GM23338 (cell line): ENCODE results near the gene RPL32. TPM values are rescaled to one million over a fixed set of nuclear protein-coding genes. Genes with fewer than 3 reads are reported as not detected.
A peak's percentile ranks its signal among the peaks of the same experiment; 100 is the strongest.
"Not testable (repeated sequence)": the region's sequence is repeated elsewhere in the genome, so short reads cannot be mapped to it uniquely, and the experiment has no call there.

Experiments used
- ATAC-seq: fragments of 200-7000 bp; cut with Tn5 transposase; 3 replicates; pipeline ENCODE4 v1.9.1; 2020
- DNase-seq: peaks from one replicate; pipeline ENCODE4 v3.0.0-alpha.2; 2015; ENCODE audit warnings: low spot score
- H2AFZ ChIP-seq: fragments of 200-600 bp; sonication (generic); 2 replicates; pipeline ENCODE4 v1.8.0; 2016; ENCODE audit warnings: antibody characterized with exemption, mild to moderate bottlenecking, moderate library complexity
- H3F3A ChIP-seq: fragments of 200-600 bp; sonication (generic); replicated peaks from 2 replicates; pipeline ENCODE4 v1.8.0; 2017; ENCODE audit warnings: antibody characterized with exemption, mixed run types, low read depth
- H3K27ac ChIP-seq: fragments of 200-600 bp; sonication (generic); 2 replicates; pipeline ENCODE4 v1.6.1; 2016; ENCODE audit warnings: low read depth
- H3K27me3 ChIP-seq: fragments of 200-600 bp; sonication (generic); 2 replicates; pipeline ENCODE4 v1.8.0; 2016; ENCODE audit warnings: mild to moderate bottlenecking, mixed run types, moderate library complexity; ENCODE audit not compliant: insufficient read depth
- H3K36me3 ChIP-seq: fragments of 200-600 bp; sonication (generic); 2 replicates; pipeline ENCODE4 v1.8.0; 2016; ENCODE audit warnings: mild to moderate bottlenecking; ENCODE audit not compliant: insufficient read depth
- H3K4me1 ChIP-seq: fragments of 200-600 bp; sonication (generic); 2 replicates; pipeline ENCODE4 v1.8.0; 2016; ENCODE audit warnings: mild to moderate bottlenecking, moderate library complexity; ENCODE audit not compliant: insufficient read depth
- H3K4me2 ChIP-seq: fragments of 200-600 bp; sonication (generic); 2 replicates; pipeline ENCODE4 v1.7.1; 2017; ENCODE audit warnings: mixed run types
- H3K4me3 ChIP-seq: fragments of 200-600 bp; sonication (generic); 2 replicates; pipeline ENCODE4 v1.6.1; 2016; ENCODE audit warnings: mixed run types
- H3K79me2 ChIP-seq: fragments of 200-600 bp; sonication (generic); replicated peaks from 2 replicates; pipeline ENCODE4 v1.8.0; 2017; ENCODE audit warnings: mild to moderate bottlenecking; ENCODE audit not compliant: insufficient read depth
- H3K9me2 ChIP-seq: fragments of 200-600 bp; sonication (generic); 2 replicates; pipeline ENCODE4 v1.8.0; 2017; ENCODE audit not compliant: insufficient read depth
- H4K20me1 ChIP-seq: fragments of 200-600 bp; sonication (generic); replicated peaks from 2 replicates; pipeline ENCODE4 v1.8.0; 2017; ENCODE audit warnings: mild to moderate bottlenecking; ENCODE audit not compliant: insufficient read depth
- H3K27ac Mint-ChIP-seq: 2 replicates; pipeline ENCODE4 v1.8.0; 2020; ENCODE audit warnings: inconsistent platforms, mild to moderate bottlenecking, moderate library complexity, mixed read lengths
- H3K27me3 Mint-ChIP-seq: 3 replicates; pipeline ENCODE4 v1.8.0; 2022; ENCODE audit warnings: low read depth, mild to moderate bottlenecking, moderate library complexity, mixed read lengths, inconsistent platforms; ENCODE audit not compliant: insufficient read depth, poor library complexity
- H3K36me3 Mint-ChIP-seq: 3 replicates; pipeline ENCODE4 v1.8.0; 2021; ENCODE audit warnings: low read depth, mild to moderate bottlenecking, inconsistent platforms, moderate library complexity, mixed read lengths
- H3K4me1 Mint-ChIP-seq: 3 replicates; pipeline ENCODE4 v1.8.0; 2020; ENCODE audit warnings: mild to moderate bottlenecking, inconsistent platforms, mixed read lengths
- H3K4me3 Mint-ChIP-seq: 3 replicates; pipeline ENCODE4 v1.8.0; 2021; ENCODE audit warnings: moderate library complexity, mild to moderate bottlenecking, inconsistent platforms, mixed read lengths
- H3K9me3 Mint-ChIP-seq: 3 replicates; pipeline ENCODE4 v1.8.0; 2020; ENCODE audit warnings: moderate library complexity, mild to moderate bottlenecking, inconsistent platforms, mixed read lengths
- ETS1 ChIP-seq: IDR thresholded peaks from 2 replicates; pipeline ENCODE4 v1.6.1; 2016; ENCODE audit warnings: antibody characterized with exemption
- EZH2 ChIP-seq: fragments of 200-600 bp; sonication (generic); IDR thresholded peaks from one replicate; pipeline ENCODE4 v1.8.0; 2017; ENCODE audit warnings: antibody characterized with exemption, mild to moderate bottlenecking, low read depth; ENCODE audit not compliant: unreplicated experiment
- JUNB ChIP-seq: IDR thresholded peaks from one replicate; pipeline ENCODE4 v1.6.1; 2016; ENCODE audit warnings: antibody characterized with exemption; ENCODE audit not compliant: unreplicated experiment
- NANOG ChIP-seq: IDR thresholded peaks from 2 replicates; pipeline ENCODE4 v1.6.1; 2016; ENCODE audit warnings: antibody characterized with exemption, borderline replicate concordance
- STAT1 ChIP-seq: IDR thresholded peaks from one replicate; pipeline ENCODE4 v1.6.1; 2016; ENCODE audit warnings: antibody characterized with exemption; ENCODE audit not compliant: unreplicated experiment
- ZNF462 ChIP-seq: fragments of 250-450 bp; sonication (Bioruptor Pico); IDR thresholded peaks from 2 replicates; pipeline ENCODE4 v1.5.0; 2020; ENCODE audit warnings: mild to moderate bottlenecking, moderate library complexity
- polyA plus RNA-seq: library from polyadenylated mRNA; unstranded; fragments of >200 nt; fragmentation: Nextera tagmentation; extraction: Ambion mirVana; gene quantifications from 2 replicates; pipeline ENCODE4 v1.2.1, GENCODE V29; 2016
- total RNA-seq: library from RNA; depleted of rRNA; stranded (reverse); fragments of >200 nt; shearing (Covaris generic); gene quantifications from 2 replicates; pipeline ENCODE4 v1.2.3, GENCODE V29; 2014
- TF ChIP-seq, protein P1 (sequence below), 2 experiments: fragments of 200-600 bp in 1 of 2; sonication (generic) in 1 of 2; conservative IDR thresholded peaks; 2 replicates each; pipeline versions ENCODE4 v1.5.1 to v1.6.1; 2016 to 2017; ENCODE audit warnings: antibody characterized with exemption in 2 of 2, low read depth in 2 of 2, mild to moderate bottlenecking in 2 of 2, moderate library complexity in 1 of 2

Gene RPL32
- total and polyA plus RNA-seq, 2 experiments from 2014 or later: 561 to 2,550 TPM

- H3K36me3 Mint-ChIP-seq: not testable (repeated sequence)
These were observed 53.2 kb downstream of the RPL32 start for GRCh38 chr3:12787967-12788690.

DNA sequence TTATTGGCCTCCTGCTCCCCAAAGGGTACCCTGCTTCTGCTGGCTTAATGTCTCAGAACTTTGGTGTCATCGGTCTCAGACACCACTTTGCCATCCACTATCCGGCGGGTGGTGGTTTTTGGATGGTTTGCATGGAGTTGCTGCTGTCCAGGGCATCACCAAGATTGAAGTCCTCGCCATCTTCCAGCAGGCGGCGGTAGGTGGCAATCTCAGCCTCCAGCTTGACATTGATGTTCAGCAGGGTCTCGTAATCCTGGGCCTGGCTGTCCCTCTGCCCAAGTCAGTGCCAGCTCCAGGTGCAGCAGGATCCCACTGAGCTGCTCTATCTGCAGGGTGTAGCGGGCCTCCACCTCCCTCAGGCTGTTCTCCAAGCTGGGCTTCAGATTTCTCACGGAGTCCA lies 54.0 kb downstream of the RPL32 start:
- TF ChIP-seq, protein P1, sequence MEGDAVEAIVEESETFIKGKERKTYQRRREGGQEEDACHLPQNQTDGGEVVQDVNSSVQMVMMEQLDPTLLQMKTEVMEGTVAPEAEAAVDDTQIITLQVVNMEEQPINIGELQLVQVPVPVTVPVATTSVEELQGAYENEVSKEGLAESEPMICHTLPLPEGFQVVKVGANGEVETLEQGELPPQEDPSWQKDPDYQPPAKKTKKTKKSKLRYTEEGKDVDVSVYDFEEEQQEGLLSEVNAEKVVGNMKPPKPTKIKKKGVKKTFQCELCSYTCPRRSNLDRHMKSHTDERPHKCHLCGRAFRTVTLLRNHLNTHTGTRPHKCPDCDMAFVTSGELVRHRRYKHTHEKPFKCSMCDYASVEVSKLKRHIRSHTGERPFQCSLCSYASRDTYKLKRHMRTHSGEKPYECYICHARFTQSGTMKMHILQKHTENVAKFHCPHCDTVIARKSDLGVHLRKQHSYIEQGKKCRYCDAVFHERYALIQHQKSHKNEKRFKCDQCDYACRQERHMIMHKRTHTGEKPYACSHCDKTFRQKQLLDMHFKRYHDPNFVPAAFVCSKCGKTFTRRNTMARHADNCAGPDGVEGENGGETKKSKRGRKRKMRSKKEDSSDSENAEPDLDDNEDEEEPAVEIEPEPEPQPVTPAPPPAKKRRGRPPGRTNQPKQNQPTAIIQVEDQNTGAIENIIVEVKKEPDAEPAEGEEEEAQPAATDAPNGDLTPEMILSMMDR (conservative IDR thresholded peaks at IDR 0.05; ENCODE audit: low read depth in 2 of 2): peak in 1 of 2 experiments; percentile 52; a peak in 2 of 4 replicates
- not testable (repeated sequence) for H3K27ac Mint-ChIP-seq, H3F3A ChIP-seq, ATAC-seq, H2AFZ ChIP-seq, H3K79me2 ChIP-seq, H3K4me1 ChIP-seq, H4K20me1 ChIP-seq, H3K9me3 Mint-ChIP-seq, H3K27ac ChIP-seq, H3K36me3 ChIP-seq, H3K36me3 Mint-ChIP-seq, H3K27me3 ChIP-seq, H3K4me3 ChIP-seq, H3K4me3 Mint-ChIP-seq, H3K9me2 ChIP-seq, H3K4me2 ChIP-seq, H3K27me3 Mint-ChIP-seq
- DNase-seq: peak; percentile 35
- H3K4me1 Mint-ChIP-seq: peaks cover 11% of the 10 kb centered on the region; the same call in 2 of the 3 replicates

More at GRCh38 chr3:12787967-12788690, 53.2 kb downstream of the RPL32 start:
- H3K4me3 Mint-ChIP-seq, H3F3A ChIP-seq, H4K20me1 ChIP-seq, H3K27ac ChIP-seq, H2AFZ ChIP-seq, H3K4me3 ChIP-seq, H3K4me1 Mint-ChIP-seq, DNase-seq, H3K27me3 Mint-ChIP-seq, ATAC-seq, H3K27ac Mint-ChIP-seq, H3K9me3 Mint-ChIP-seq, H3K9me2 ChIP-seq, H3K27me3 ChIP-seq, H3K4me1 ChIP-seq, H3K4me2 ChIP-seq, H3K79me2 ChIP-seq, H3K36me3 ChIP-seq: not testable (repeated sequence)

DNA sequence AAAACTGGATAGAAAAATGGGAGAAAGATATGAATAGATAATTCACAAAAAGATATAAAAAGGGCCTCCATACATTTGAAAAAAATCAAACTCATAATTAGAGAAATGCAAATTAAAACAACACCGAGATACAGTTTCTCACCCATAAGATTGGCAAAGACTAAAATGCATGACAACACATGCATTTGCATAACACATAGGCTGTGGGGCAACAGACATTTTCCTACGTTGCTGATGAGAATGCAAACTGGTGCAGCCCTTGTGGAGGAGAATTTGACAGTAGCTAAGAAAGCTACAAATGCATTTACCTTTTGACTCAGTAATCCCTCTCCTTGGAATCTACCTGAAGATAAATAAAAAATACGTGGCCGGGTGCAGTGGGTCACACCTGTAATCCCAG lies 56.3 kb downstream of the RPL32 start:
- Mint-ChIP-seq H3K9me3 (peaks cover 3% of the 10 kb centered on the region; the same call in 1 of the 3 replicates), H3K27me3 (peaks cover 2% of the 10 kb centered on the region), H3K36me3 (no peaks in the 10 kb centered on the region), H3K4me1 (peaks cover 20% of the 10 kb centered on the region; the same call in 2 of the 3 replicates), H3K27ac (no peak overlapping the region), H3K4me3 (no peak overlapping the region)
- H3K4me1 ChIP-seq: peaks cover 6% of the 10 kb centered on the region
- H3K4me3 ChIP-seq: no peak overlapping the region
- H3K27ac ChIP-seq: no peak overlapping the region
- no peaks in the 10 kb centered on the region for H3K9me2 ChIP-seq
- no peaks in the 10 kb centered on the region for H3K79me2 ChIP-seq
- H4K20me1 ChIP-seq: no peaks in the 10 kb centered on the region
- no peak overlapping the region for H2AFZ ChIP-seq
- peak overlapping the region; percentile 6 for H3K4me2 ChIP-seq
- H3K27me3 ChIP-seq: no peaks in the 10 kb centered on the region
- no peaks in the 10 kb centered on the region for H3K36me3 ChIP-seq
- DNase-seq (peak; percentile 34), ATAC-seq (peak; percentile 43; the same call in 2 of the 3 replicates)
- no peaks in the 10 kb centered on the region for H3F3A ChIP-seq
- no peak for TF ChIP-seq ETS1
- no peak for TF ChIP-seq JUNB
- no peak for TF ChIP-seq EZH2
- no peak for TF ChIP-seq ZNF462 (CRISPR knock-in tag)
- no peak for TF ChIP-seq NANOG
- TF ChIP-seq STAT1: no peak
